Endothelial cell (in vitro differentiated cells): ENCODE data around the gene FXYD7. TPM values are rescaled to one million over a fixed set of nuclear protein-coding genes. Genes with fewer than 3 reads are reported as not detected.

Source experiments
- DNase-seq: peaks from one replicate; pipeline ENCODE4 v3.0.0; 2021; ENCODE audit warnings: low spot score
- H3K27ac Mint-ChIP-seq: one replicate; pipeline ENCODE4 v1.8.0; 2021; ENCODE audit warnings: mixed read lengths, inconsistent platforms; ENCODE audit not compliant: unreplicated experiment
- H3K27me3 Mint-ChIP-seq: one replicate; pipeline ENCODE4 v1.8.0; 2021; ENCODE audit warnings: mild to moderate bottlenecking, moderate library complexity, mixed read lengths, inconsistent platforms; ENCODE audit not compliant: unreplicated experiment
- H3K36me3 Mint-ChIP-seq: one replicate; pipeline ENCODE4 v1.8.0; 2021; ENCODE audit warnings: mild to moderate bottlenecking, low read depth, mixed read lengths, inconsistent platforms; ENCODE audit not compliant: unreplicated experiment
- H3K4me1 Mint-ChIP-seq: one replicate; pipeline ENCODE4 v1.8.0; 2021; ENCODE audit warnings: mild to moderate bottlenecking, mixed read lengths, inconsistent platforms; ENCODE audit not compliant: unreplicated experiment
- H3K4me3 Mint-ChIP-seq: one replicate; pipeline ENCODE4 v1.8.0; 2021; ENCODE audit warnings: mild to moderate bottlenecking, mixed read lengths, inconsistent platforms; ENCODE audit not compliant: unreplicated experiment
- H3K9me3 Mint-ChIP-seq: one replicate; pipeline ENCODE4 v1.8.0; 2021; ENCODE audit warnings: mixed read lengths, inconsistent platforms; ENCODE audit not compliant: unreplicated experiment
- CTCF ChIP-seq: fragments of 200-600 bp; sonication (generic); IDR thresholded peaks from one replicate; pipeline ENCODE4 v1.5.0; 2021; ENCODE audit warnings: antibody characterized with exemption; ENCODE audit not compliant: unreplicated experiment
- total RNA-seq: library from RNA; stranded (reverse); fragmentation: NEBNext Ultra II Directional; extraction: Animal tissue kit (Norgen Biotek cat#: 25700); gene quantifications from one replicate; pipeline ENCODE4 v1.2.1, GENCODE V29; 2021; ENCODE audit not compliant: unreplicated experiment

The FXYD7 gene
- total RNA-seq, 1 donor from 2014 or later = 0.67 TPM

- Mint-ChIP-seq H3K9me3 (no peaks in the 10 kb centered on the region), H3K4me3 (no peak overlapping the region), H3K27ac (no peak overlapping the region), H3K4me1 (peaks cover 9% of the 10 kb centered on the region), H3K36me3 (no peaks in the 10 kb centered on the region), H3K27me3 (peaks cover 5% of the 10 kb centered on the region)
- no peak for DNase-seq
- TF ChIP-seq CTCF = no peak
Measured at GRCh38 chr19:35120898-35121297, 22.2 kb upstream of the FXYD7 start.

GRCh38 chr19:35122687-35123551 lies 20.1 kb upstream of the FXYD7 start:
- H3K27ac Mint-ChIP-seq = no peak overlapping the region
- H3K4me1 Mint-ChIP-seq = peaks cover 9% of the 10 kb centered on the region
- peaks cover 4% of the 10 kb centered on the region for H3K27me3 Mint-ChIP-seq
- H3K9me3 Mint-ChIP-seq = no peaks in the 10 kb centered on the region
- DNase-seq = no peak
- no peak for TF ChIP-seq CTCF
- no peak overlapping the region for H3K4me3 Mint-ChIP-seq
- no peaks in the 10 kb centered on the region for H3K36me3 Mint-ChIP-seq

DNA sequence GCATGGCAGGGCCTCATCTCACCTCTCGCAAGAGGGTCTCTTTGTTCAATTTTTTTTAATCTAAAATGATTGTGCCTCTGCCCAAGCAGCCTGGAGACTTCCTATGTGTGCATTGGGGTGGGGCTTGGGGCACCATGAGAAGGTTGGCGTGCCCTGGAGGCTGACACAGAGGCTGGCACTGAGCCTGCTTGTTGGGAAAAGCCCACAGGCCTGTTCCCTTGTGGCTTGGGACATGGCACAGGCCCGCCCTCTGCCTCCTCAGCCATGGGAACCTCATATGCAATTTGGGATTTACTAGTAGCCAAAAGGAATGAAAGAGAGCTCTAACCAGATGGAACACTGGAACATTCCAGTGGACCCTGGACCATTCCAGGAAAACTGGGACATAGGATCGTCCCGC lies 19.5 kb upstream of the FXYD7 start:
- DNase-seq = no peak
- Mint-ChIP-seq H3K4me1 (peaks cover 9% of the 10 kb centered on the region), H3K27ac (no peak overlapping the region), H3K27me3 (peaks cover 7% of the 10 kb centered on the region), H3K9me3 (no peaks in the 10 kb centered on the region), H3K4me3 (no peak overlapping the region), H3K36me3 (no peaks in the 10 kb centered on the region)
- no peak for TF ChIP-seq CTCF

DNA sequence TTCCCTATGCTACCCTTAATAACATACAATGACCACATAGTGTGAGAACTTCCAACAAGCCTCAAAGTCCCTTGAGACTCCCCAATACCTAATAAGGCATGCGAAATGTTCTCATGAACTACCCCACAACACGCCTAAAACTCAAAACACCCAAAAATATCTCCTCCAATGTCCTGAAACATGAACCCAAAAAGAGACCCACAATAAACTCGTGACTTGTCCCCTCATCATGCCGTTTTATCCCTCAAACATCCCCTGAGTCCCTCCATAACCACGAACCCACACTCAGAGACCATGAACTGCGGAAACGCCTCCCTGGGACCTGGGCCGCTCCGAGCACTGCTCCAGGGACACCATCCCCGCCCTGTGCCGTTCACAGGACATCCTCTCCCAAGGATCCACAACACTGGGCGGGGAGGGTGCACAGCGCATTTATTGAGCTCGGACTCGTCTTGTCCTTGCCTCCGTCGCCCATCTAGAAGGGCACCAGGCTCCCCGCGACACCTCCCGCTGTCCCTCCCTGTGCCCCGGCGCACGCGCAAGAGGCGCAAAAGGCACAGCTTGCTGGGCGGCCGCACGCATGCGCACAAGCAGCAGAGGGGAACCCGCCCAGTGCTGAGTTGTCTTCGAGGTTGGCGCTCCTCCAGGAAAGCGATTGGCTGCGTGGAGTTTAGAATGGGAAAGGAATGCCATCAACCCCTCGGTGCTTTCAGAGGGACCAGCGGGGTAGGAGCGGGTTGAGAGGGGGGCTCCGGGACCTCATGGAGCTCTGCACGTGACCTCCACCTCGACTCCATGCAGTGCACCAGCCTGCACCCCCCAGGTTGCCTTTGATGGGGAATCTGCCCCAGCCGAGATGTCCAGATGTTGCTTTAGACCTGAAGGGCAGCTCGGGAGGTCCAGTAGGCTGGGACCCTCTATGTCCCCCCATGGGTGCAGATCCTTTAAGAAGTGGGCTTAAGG lies 18.7 kb upstream of the FXYD7 start:
- Mint-ChIP-seq H3K4me1 (peaks cover 9% of the 10 kb centered on the region), H3K27ac (no peak overlapping the region), H3K36me3 (no peaks in the 10 kb centered on the region), H3K4me3 (peak overlapping the region; percentile 74), H3K27me3 (peaks cover 7% of the 10 kb centered on the region), H3K9me3 (no peaks in the 10 kb centered on the region)
- peak; percentile 56 for DNase-seq
- no peak for TF ChIP-seq CTCF
